Measurements from ENCODE around the gene PROSER3.

DNA sequence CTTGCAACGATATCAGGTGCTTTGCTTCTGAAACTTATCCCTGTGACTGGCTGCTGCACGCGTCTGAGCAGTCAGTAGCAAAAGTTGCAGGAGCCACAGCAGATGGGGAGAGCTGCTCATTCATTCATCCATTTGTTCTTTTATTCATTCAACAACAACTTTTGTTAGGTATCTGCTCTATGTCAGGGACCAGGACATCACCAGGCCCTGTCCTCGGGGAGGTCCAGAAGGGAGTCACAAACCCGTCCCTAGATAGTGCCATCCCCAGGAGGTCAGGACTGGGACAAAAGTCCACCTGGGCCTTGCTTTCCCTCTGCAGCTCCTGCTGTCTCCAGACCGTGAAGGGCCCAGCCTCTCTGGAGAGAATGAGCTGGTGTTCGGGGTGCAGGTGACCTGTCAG lies 20.0 kb downstream of the PROSER3 start:
- TF ChIP-seq, protein P1, sequence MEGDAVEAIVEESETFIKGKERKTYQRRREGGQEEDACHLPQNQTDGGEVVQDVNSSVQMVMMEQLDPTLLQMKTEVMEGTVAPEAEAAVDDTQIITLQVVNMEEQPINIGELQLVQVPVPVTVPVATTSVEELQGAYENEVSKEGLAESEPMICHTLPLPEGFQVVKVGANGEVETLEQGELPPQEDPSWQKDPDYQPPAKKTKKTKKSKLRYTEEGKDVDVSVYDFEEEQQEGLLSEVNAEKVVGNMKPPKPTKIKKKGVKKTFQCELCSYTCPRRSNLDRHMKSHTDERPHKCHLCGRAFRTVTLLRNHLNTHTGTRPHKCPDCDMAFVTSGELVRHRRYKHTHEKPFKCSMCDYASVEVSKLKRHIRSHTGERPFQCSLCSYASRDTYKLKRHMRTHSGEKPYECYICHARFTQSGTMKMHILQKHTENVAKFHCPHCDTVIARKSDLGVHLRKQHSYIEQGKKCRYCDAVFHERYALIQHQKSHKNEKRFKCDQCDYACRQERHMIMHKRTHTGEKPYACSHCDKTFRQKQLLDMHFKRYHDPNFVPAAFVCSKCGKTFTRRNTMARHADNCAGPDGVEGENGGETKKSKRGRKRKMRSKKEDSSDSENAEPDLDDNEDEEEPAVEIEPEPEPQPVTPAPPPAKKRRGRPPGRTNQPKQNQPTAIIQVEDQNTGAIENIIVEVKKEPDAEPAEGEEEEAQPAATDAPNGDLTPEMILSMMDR (optimal IDR thresholded peaks at IDR 0.05 in 1 of 3, IDR thresholded peaks at IDR 0.05 in 1 of 3, conservative IDR thresholded peaks at IDR 0.05 in 1 of 3; ENCODE audit: extremely low read depth in 1 of 3, insufficient read depth in 2 of 3, low read length in 3 of 3) = no peak
- TF ChIP-seq EZH2 (IDR thresholded peaks at IDR 0.05; ENCODE audit: low read length) = no peak

All from keratinocyte (primary cell).